Uterus (tissue), 2 donors: ENCODE results near the gene SYNJ2.

Experiments
- POLR2A ChIP-seq, 2 donors: fragments of 450-650 bp; IDR thresholded peaks; one replicate each; pipeline ENCODE4 v1.6.1; 2016; ENCODE audit warnings: antibody characterized with exemption in 2 of 2, mild to moderate bottlenecking in 1 of 2, moderate library complexity in 1 of 2
- TF ChIP-seq, protein P1 (sequence below), 4 experiments: fragments of 200-600 bp in 2 of 4; fragments of 450-650 bp in 2 of 4; sonication (generic) in 2 of 4; IDR thresholded peaks; one replicate each; pipeline ENCODE4 v1.5.1; 2016 to 2019; ENCODE audit warnings: antibody characterized with exemption in 4 of 4, mild to moderate bottlenecking in 2 of 4, moderate library complexity in 1 of 4

DNA sequence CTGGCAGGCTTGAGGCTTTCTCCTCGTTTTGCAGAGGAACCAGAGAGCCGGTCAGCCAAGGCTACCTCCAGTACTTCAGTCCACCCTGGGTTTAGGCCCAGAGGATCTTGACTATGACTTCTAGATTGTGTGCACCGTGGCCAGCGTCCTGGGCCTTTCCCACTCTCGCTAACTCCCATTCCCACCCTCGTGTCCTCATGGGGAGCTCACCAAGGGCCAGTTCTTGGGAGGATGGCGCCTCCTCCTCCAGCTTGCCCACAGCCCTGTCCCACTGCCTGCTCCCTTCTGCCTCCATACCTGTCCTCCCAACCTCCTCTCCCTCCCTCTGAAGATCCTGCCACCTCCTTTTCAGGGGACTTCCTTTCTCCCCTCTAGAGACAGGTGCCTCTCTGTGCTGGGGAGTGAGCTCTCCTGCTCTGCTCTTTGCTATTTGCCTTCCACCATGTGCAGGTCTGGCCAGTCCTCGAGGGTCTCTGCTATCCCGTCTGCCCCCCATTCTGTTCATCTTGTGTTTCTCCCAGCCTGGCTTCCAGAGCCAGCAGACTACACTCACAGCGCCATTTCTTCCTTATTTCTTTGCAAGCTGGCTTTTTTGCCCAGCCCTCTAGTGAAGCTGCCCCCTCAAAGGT lies 4.4 kb upstream of the SYNJ2 start:
- TF ChIP-seq, protein P1, sequence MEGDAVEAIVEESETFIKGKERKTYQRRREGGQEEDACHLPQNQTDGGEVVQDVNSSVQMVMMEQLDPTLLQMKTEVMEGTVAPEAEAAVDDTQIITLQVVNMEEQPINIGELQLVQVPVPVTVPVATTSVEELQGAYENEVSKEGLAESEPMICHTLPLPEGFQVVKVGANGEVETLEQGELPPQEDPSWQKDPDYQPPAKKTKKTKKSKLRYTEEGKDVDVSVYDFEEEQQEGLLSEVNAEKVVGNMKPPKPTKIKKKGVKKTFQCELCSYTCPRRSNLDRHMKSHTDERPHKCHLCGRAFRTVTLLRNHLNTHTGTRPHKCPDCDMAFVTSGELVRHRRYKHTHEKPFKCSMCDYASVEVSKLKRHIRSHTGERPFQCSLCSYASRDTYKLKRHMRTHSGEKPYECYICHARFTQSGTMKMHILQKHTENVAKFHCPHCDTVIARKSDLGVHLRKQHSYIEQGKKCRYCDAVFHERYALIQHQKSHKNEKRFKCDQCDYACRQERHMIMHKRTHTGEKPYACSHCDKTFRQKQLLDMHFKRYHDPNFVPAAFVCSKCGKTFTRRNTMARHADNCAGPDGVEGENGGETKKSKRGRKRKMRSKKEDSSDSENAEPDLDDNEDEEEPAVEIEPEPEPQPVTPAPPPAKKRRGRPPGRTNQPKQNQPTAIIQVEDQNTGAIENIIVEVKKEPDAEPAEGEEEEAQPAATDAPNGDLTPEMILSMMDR (IDR thresholded peaks at IDR 0.05), result no peak
- no peak for TF ChIP-seq POLR2A (IDR thresholded peaks at IDR 0.05)
